Ascending aorta (tissue), 2 donors: ENCODE results near the gene HMCN1. TPM values are rescaled to one million over a fixed set of nuclear protein-coding genes. Genes with fewer than 3 reads are reported as not detected.

Experiments used
- DNase-seq, 2 donors: peaks; one replicate each; pipeline ENCODE4 v3.0.0-alpha.2; 2019; ENCODE audit warnings: low spot score in 2 of 2
- H3K27ac ChIP-seq, 2 donors: fragments of 200-600 bp; sonication (generic); one replicate each; pipeline ENCODE4 v1.5.1; 2016 to 2017; ENCODE audit warnings: mild to moderate bottlenecking in 1 of 2
- H3K27me3 ChIP-seq: fragments of 200-600 bp; sonication (generic); one replicate; pipeline ENCODE4 v1.5.1; 2017
- H3K36me3 ChIP-seq, 2 donors: fragments of 200-600 bp; sonication (generic); one replicate each; pipeline ENCODE4 v1.5.1; 2016
- H3K4me1 ChIP-seq, 2 donors: fragments of 200-600 bp; sonication (generic); one replicate each; pipeline ENCODE4 v1.5.1; 2016 to 2017; ENCODE audit warnings: mild to moderate bottlenecking in 1 of 2
- H3K4me3 ChIP-seq, 2 donors: fragments of 200-600 bp; sonication (generic); one replicate each; pipeline ENCODE4 v1.5.1; 2016 to 2017; ENCODE audit warnings: mild to moderate bottlenecking in 1 of 2
- H3K9me3 ChIP-seq, 2 donors: fragments of 200-600 bp; sonication (generic); one replicate each; pipeline ENCODE4 v1.5.1; 2016
- intact Hi-C: fragments of 100-400 bp; cut with DNase I; formaldehyde crosslinking; loops from one replicate; pipeline ENCODE4 v1.15.1; 2023
- total RNA-seq: library from RNA; depleted of rRNA; stranded (reverse); fragments of >200 nt; gene quantifications from one replicate; pipeline ENCODE4 v1.1.0, GENCODE V29; 2016
- TF ChIP-seq, protein P1 (sequence below), 3 experiments: fragments of 200-600 bp in 2 of 3; fragments of 450-650 bp in 1 of 3; sonication (generic) in 2 of 3; IDR thresholded peaks; one replicate each; pipeline ENCODE4 v1.5.1; 2016 to 2019; ENCODE audit warnings: antibody characterized with exemption in 3 of 3, mild to moderate bottlenecking in 1 of 3, moderate library complexity in 1 of 3

Gene HMCN1
- total RNA-seq, 1 donor from 2014 or later: 61.7 TPM

DNA sequence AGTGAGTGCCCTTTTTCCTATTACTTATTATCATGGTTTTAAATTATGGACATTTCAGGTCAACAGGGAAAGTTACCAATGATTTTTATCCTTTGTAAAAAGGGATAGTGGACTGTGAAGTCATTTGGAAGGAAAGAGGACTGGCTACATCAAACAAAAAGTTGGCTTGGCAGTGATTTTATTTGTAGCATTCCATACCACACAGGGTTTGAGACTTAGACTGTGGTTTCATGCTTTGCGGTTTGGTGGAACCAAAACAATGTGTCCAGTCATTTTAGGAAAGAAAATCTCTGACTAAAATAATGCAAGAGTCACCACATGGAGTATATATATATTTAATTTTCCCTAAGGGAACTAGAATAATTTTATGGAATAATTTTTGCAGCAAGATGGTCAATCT is 239.5 kb downstream of the HMCN1 start:
- H3K36me3 ChIP-seq: peaks cover 0 to 3% of the 10 kb centered on the region in 2 donors
- no peaks in the 10 kb centered on the region for H3K9me3 ChIP-seq
- intact Hi-C loops: no loop called here
- no peaks in the 10 kb centered on the region for H3K27me3 ChIP-seq
- peaks cover 0 to 10% of the 10 kb centered on the region in 2 donors for H3K4me1 ChIP-seq
- no peak overlapping the region for H3K4me3 ChIP-seq
- no peak for DNase-seq
- TF ChIP-seq, protein P1, sequence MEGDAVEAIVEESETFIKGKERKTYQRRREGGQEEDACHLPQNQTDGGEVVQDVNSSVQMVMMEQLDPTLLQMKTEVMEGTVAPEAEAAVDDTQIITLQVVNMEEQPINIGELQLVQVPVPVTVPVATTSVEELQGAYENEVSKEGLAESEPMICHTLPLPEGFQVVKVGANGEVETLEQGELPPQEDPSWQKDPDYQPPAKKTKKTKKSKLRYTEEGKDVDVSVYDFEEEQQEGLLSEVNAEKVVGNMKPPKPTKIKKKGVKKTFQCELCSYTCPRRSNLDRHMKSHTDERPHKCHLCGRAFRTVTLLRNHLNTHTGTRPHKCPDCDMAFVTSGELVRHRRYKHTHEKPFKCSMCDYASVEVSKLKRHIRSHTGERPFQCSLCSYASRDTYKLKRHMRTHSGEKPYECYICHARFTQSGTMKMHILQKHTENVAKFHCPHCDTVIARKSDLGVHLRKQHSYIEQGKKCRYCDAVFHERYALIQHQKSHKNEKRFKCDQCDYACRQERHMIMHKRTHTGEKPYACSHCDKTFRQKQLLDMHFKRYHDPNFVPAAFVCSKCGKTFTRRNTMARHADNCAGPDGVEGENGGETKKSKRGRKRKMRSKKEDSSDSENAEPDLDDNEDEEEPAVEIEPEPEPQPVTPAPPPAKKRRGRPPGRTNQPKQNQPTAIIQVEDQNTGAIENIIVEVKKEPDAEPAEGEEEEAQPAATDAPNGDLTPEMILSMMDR (IDR thresholded peaks at IDR 0.05): no peak
- peak overlapping the region; percentile 38 to 46 for H3K27ac ChIP-seq

DNA sequence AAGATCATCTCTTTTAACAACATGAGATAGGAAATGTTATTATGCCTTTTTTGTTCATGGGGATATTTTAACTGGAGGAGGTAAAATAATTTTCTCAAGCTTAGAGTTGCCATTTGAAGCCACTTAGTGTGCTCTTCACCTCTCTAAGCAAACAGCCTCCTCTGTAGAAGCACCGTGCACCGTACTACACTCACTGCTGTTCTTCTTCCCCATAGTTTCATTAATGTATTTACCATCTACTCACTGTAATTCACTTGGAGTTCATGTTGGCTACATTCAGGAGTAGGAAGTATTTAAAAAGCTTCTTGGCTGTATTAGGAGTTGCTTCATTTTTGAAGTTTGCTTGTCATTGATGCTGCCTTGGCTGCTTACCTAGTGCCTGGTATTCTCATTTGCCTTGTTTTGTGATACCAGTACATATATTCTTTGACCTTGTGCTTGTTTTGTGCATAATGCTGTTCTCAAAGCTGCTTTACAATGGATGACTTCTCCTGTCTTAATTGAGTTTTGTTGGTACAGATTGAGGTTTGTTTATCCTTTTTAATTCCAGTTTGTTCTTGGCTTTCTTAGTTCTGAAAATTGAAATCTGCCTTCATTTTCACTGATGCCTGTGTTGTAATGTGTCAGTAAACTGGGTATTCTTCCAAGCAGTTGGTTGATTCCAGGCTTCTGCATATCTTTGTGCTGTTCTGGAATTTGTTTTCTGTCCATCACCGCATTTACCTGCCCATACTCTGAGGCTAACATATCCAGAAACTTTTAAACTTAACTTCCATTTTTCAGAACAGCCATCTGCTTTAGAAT is 240.4 kb downstream of the HMCN1 start:
- H3K4me1 ChIP-seq: peaks cover 0 to 10% of the 10 kb centered on the region in 2 donors
- H3K4me3 ChIP-seq: no peak overlapping the region
- no peaks in the 10 kb centered on the region for H3K27me3 ChIP-seq
- peak overlapping the region in 1 of 2 donors; percentile 19 for H3K27ac ChIP-seq
- peaks cover 0 to 3% of the 10 kb centered on the region in 2 donors for H3K36me3 ChIP-seq
- intact Hi-C loops: no loop called here
- TF ChIP-seq, protein P1 (IDR thresholded peaks at IDR 0.05): no peak
- DNase-seq: no peak
- no peaks in the 10 kb centered on the region for H3K9me3 ChIP-seq

DNA sequence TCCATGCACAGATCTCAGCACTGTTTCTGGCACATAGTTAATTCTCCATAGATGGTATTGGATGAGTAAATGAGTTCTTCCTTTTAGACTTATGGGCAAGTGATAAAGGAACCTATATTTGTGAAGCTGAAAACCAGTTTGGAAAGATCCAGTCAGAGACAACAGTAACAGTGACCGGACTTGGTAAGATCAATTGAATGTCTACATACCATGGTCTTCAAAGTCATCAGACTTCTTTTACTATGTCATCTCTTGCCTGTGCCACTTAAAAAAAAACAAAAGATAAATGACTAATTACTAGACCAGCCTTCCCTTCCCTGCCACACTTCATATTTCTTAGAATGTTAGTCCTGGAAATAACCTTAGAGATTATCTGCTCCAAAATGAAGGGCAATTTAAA is 246.7 kb downstream of the HMCN1 start:
- H3K27me3 ChIP-seq: no peaks in the 10 kb centered on the region
- H3K27ac ChIP-seq: no peak overlapping the region
- H3K4me1 ChIP-seq: peaks cover 4 to 9% of the 10 kb centered on the region in 2 donors
- H3K4me3 ChIP-seq: no peak overlapping the region
- TF ChIP-seq, protein P1 (IDR thresholded peaks at IDR 0.05): no peak
- peaks cover 0 to 8% of the 10 kb centered on the region in 2 donors for H3K36me3 ChIP-seq
- intact Hi-C loops: no loop called here
- no peak for DNase-seq
- no peaks in the 10 kb centered on the region for H3K9me3 ChIP-seq

DNA sequence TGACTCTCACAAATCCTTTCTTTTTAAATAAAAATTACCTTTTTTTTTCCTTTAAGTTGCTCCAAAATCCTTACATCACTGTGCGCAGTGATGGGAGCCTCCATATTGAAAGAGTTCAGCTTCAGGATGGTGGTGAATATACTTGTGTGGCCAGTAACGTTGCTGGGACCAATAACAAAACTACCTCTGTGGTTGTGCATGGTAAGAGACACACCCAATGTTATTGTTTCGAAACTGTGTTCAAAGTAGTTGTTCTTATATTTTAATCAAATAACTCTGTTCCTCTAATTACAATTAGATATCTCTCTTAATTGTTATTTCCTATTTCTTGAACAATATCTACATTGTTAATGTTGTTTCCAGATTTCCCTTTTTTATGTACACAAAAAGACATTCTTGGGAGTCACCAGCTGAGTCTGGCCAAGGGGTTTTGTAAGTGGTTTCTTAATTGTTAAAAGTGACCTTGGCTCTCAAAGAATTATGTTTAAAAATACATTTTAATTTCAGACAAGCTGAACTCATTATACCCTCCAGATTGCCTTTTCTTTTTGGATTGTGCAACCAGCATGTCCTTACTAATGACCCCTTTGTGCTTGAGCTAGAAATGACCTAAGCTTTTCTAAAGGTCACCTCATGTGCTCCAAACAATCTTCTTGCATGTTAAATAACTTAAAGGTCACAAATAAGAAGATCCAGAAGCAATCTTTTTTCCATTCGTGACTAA is 250.1 kb downstream of the HMCN1 start:
- intact Hi-C loops: no loop called here
- TF ChIP-seq, protein P1 (IDR thresholded peaks at IDR 0.05): no peak
- Histone ChIP-seq H3K9me3 (no peaks in the 10 kb centered on the region), H3K27ac (peak overlapping the region; percentile 30 to 65), H3K36me3 (peaks cover 0 to 8% of the 10 kb centered on the region in 2 donors), H3K4me3 (no peak overlapping the region), H3K27me3 (no peaks in the 10 kb centered on the region), H3K4me1 (peaks cover 4 to 9% of the 10 kb centered on the region in 2 donors)
- DNase-seq: no peak

DNA sequence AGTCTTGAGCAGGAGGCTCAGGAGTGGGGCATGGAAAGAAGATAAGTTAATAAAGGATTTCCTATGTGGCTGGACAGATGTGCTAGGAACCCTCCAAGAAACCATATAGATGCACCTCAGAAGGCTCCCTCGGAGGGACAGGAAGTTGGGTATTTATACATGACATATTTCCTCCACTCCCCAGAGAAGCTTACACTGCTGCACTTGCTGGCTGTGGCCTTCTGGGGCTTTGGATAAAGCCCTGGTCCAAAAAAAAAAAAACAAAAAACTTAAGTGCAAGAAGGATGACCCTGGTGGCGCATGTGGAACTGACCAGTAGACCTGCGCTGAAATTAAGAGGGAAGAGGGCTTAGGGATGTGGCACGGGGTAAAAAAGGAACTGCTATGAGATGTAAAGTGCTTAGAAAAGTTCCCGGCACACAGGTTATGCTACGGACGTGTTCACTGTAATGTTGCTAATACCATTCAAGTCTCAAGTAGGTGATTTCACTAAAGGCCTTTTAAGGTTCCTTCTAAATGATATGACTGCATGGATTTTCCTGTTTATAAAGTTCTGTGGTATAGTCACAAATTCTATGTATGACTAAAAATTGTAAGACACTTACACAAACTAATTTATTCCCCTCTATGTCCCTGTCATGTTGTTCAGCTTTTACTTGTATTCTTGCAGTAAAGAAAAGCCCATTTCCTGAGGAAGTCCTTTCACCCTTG is 253.6 kb downstream of the HMCN1 start:
- H3K27ac ChIP-seq: peak overlapping the region in 1 of 2 donors; percentile 36
- intact Hi-C loops: no loop called here

More for the DNA sequence above, 253.6 kb downstream of the HMCN1 start:
- Histone ChIP-seq H3K9me3 (no peaks in the 10 kb centered on the region), H3K27me3 (no peaks in the 10 kb centered on the region), H3K4me3 (no peak overlapping the region), H3K36me3 (peaks cover 0 to 6% of the 10 kb centered on the region in 2 donors), H3K4me1 (peaks cover 4 to 9% of the 10 kb centered on the region in 2 donors)
- TF ChIP-seq, protein P1 (IDR thresholded peaks at IDR 0.05): no peak
- no peak for DNase-seq
